ENCODE data around the gene IL36B.

The IL36B gene

DNA sequence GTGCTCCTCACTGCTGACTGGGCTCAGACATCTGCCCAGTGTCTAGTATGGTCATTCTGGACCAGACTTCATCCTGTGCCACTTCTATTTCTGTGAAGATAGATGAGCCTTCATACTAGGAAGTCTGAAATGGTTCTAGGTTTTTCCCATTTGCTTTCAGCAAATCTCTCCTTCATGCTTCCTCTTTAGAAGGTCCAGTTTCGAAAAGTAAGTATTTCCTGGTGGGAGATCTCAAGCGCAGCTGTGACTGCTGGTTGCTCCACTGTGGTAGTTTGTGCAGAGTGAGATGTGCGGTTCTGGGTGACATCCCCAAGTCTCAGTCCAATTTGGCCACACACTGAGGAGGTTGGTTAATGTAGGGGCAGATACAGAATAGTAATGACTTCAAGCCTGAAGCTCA lies 14.4 kb downstream of the IL36B start:
- Histone ChIP-seq H3K9me3 (ENCODE audit: control insufficient read depth in 5 of 5, low read length in 5 of 5) (peaks cover 0 to 4% (median 0%) of the 10 kb centered on the region in 5 donors), H3K36me3 (ENCODE audit: control insufficient read depth in 5 of 5, insufficient read depth in 5 of 5, low read length in 5 of 5) (no peaks in the 10 kb centered on the region), H3K9ac (ENCODE audit: low read length in 5 of 5) (no peak overlapping the region), H3K27ac (ENCODE audit: low read depth, low read length) (no peak overlapping the region), H3K27me3 (ENCODE audit: control insufficient read depth in 5 of 5, insufficient read depth in 4 of 5, low read length in 5 of 5) (peaks cover 0 to 4% (median 2%) of the 10 kb centered on the region in 5 donors), H3K4me3 (ENCODE audit: low read depth in 1 of 5, low read length in 5 of 5) (no peak overlapping the region), H3K4me1 (ENCODE audit: control insufficient read depth in 5 of 5, insufficient read depth in 5 of 5, low read length in 5 of 5) (no peaks in the 10 kb centered on the region)

DNA sequence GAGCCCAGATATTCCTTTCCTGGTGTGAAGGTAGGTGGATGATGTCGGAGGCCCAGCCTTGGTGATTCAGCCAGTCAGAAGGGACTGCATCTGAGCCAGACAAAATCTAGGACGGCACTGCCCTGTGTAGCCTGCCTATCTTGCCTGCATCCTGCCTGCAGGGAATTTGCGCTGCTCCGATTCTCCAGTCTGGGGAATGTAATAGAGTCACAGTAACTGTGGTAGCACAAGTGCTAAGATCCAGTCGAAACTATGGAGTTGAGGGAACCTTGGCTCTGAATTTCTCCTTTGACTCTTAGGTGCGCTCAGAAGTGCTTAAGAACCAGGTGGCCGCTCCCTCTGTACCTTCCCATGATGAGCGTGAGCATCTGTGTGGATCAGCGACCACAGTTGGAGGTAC lies 15.9 kb downstream of the IL36B start:
- H3K27ac ChIP-seq (ENCODE audit: low read depth, low read length): no peak overlapping the region
- H3K4me1 ChIP-seq (ENCODE audit: control insufficient read depth in 5 of 5, insufficient read depth in 5 of 5, low read length in 5 of 5): no peaks in the 10 kb centered on the region
- H3K36me3 ChIP-seq (ENCODE audit: control insufficient read depth in 5 of 5, insufficient read depth in 5 of 5, low read length in 5 of 5): no peaks in the 10 kb centered on the region
- peaks cover 0 to 4% (median 2%) of the 10 kb centered on the region in 5 donors for H3K27me3 ChIP-seq (ENCODE audit: control insufficient read depth in 5 of 5, insufficient read depth in 4 of 5, low read length in 5 of 5)
- no peak overlapping the region for H3K9ac ChIP-seq (ENCODE audit: low read length in 5 of 5)
- H3K4me3 ChIP-seq (ENCODE audit: low read depth in 1 of 5, low read length in 5 of 5): no peak overlapping the region
- H3K9me3 ChIP-seq (ENCODE audit: control insufficient read depth in 5 of 5, low read length in 5 of 5): no peaks in the 10 kb centered on the region

DNA sequence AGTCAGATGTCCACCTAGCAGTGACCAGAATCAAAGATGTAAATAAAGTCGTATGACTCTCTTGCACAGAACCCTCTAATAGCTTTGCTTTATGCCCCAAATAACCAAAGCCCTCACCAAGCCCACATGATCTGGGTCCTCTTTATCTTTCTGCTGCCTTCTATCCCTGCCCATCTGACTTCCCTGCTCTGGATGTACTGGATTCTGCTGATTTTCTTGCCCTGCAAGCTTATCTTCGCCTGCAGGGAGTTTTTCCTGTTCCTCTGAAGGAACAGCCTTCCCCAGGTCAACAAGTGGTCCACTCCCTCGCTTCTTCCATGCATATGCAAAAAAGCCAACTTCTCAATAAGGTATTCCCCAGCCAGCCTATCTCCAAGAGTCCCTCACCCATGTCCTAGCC lies 18.7 kb downstream of the IL36B start:
- peaks cover 0 to 4% (median 2%) of the 10 kb centered on the region in 5 donors for H3K27me3 ChIP-seq (ENCODE audit: control insufficient read depth in 5 of 5, insufficient read depth in 4 of 5, low read length in 5 of 5)
- H3K4me3 ChIP-seq (ENCODE audit: low read depth in 1 of 5, low read length in 5 of 5): no peak overlapping the region
- no peaks in the 10 kb centered on the region for H3K4me1 ChIP-seq (ENCODE audit: control insufficient read depth in 5 of 5, insufficient read depth in 5 of 5, low read length in 5 of 5)
- H3K36me3 ChIP-seq (ENCODE audit: control insufficient read depth in 5 of 5, insufficient read depth in 5 of 5, low read length in 5 of 5): no peaks in the 10 kb centered on the region
- no peak overlapping the region for H3K9ac ChIP-seq (ENCODE audit: low read length in 5 of 5)
- no peak overlapping the region for H3K27ac ChIP-seq (ENCODE audit: low read depth, low read length)
- no peaks in the 10 kb centered on the region for H3K9me3 ChIP-seq (ENCODE audit: control insufficient read depth in 5 of 5, low read length in 5 of 5)

DNA sequence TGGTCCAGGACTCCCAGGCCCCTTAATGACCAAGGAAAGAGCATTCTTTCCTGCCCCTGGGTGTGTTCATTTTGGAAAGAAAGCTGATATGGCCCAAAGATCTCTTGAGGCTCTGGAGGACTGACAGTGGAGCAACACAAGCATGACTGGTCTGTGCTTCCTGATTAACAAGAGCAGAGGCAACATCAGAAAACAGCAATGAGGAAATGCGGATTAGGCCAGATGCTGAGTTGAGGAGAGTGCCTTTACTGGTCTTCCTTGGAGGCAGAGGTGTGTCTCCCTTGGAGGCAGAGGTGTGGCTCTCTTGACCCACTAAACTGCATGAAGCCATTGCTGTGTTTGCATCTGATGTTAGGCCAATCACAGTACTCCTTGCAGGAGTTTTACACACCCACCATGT lies 19.9 kb downstream of the IL36B start:
- H3K9ac ChIP-seq (ENCODE audit: low read length in 5 of 5): no peak overlapping the region
- H3K27ac ChIP-seq (ENCODE audit: low read depth, low read length): no peak overlapping the region
- H3K4me1 ChIP-seq (ENCODE audit: control insufficient read depth in 5 of 5, insufficient read depth in 5 of 5, low read length in 5 of 5): no peaks in the 10 kb centered on the region
- H3K4me3 ChIP-seq (ENCODE audit: low read depth in 1 of 5, low read length in 5 of 5): no peak overlapping the region
- peaks cover 0 to 4% (median 2%) of the 10 kb centered on the region in 5 donors for H3K27me3 ChIP-seq (ENCODE audit: control insufficient read depth in 5 of 5, insufficient read depth in 4 of 5, low read length in 5 of 5)
- H3K36me3 ChIP-seq (ENCODE audit: control insufficient read depth in 5 of 5, insufficient read depth in 5 of 5, low read length in 5 of 5): no peaks in the 10 kb centered on the region
- no peaks in the 10 kb centered on the region for H3K9me3 ChIP-seq (ENCODE audit: control insufficient read depth in 5 of 5, low read length in 5 of 5)

DNA sequence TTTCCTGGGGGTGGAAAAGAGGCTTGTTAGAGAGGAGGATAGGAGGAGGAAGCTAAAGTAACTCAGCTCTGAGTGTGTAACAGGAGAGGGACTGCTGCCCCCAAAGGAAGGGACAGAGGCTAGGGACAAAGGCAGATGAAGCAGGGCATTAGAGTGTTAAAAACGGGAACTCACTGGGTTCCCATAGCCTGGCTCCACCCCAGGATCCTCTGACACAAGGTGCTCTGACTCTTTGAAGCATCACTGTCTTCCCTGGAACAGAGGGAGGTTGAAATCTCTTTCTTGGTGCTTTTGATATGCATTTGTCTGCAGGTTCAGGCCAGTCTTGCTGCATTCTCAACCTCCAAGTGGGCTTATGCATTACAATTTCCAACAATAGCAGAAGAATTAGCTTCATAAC lies 24.6 kb downstream of the IL36B start:
- Histone ChIP-seq H3K4me1 (ENCODE audit: control insufficient read depth in 5 of 5, insufficient read depth in 5 of 5, low read length in 5 of 5) (no peaks in the 10 kb centered on the region), H3K4me3 (ENCODE audit: low read depth in 1 of 5, low read length in 5 of 5) (no peak overlapping the region), H3K9ac (ENCODE audit: low read length in 5 of 5) (no peak overlapping the region), H3K27me3 (ENCODE audit: control insufficient read depth in 5 of 5, insufficient read depth in 4 of 5, low read length in 5 of 5) (peaks cover 0 to 4% (median 0%) of the 10 kb centered on the region in 5 donors), H3K27ac (ENCODE audit: low read depth, low read length) (no peak overlapping the region), H3K9me3 (ENCODE audit: control insufficient read depth in 5 of 5, low read length in 5 of 5) (no peaks in the 10 kb centered on the region), H3K36me3 (ENCODE audit: control insufficient read depth in 5 of 5, insufficient read depth in 5 of 5, low read length in 5 of 5) (no peaks in the 10 kb centered on the region)

DNA sequence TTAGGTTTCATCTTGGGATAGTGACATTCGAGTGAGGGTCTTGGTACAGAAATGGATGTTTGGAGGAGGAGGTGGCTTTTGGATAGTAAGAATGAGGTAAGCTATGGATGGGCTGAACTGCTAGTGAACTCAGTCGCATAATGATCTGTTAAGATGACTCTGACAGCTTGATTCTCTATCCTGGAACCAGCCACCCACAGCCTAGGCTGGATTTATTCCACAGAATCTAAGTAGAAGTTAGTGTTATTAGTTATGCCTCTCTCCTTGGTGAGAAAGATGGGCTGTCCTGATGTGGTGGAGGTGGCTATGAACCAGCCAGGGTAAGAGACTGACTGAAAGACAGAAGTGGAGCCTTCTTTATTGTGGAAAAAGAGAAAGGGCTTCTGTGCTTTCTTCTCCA lies 25.0 kb downstream of the IL36B start:
- Histone ChIP-seq H3K4me3 (ENCODE audit: low read depth in 1 of 5, low read length in 5 of 5) (no peak overlapping the region), H3K27ac (ENCODE audit: low read depth, low read length) (no peak overlapping the region), H3K27me3 (ENCODE audit: control insufficient read depth in 5 of 5, insufficient read depth in 4 of 5, low read length in 5 of 5) (peaks cover 0 to 4% (median 0%) of the 10 kb centered on the region in 5 donors), H3K9ac (ENCODE audit: low read length in 5 of 5) (no peak overlapping the region), H3K4me1 (ENCODE audit: control insufficient read depth in 5 of 5, insufficient read depth in 5 of 5, low read length in 5 of 5) (no peaks in the 10 kb centered on the region), H3K9me3 (ENCODE audit: control insufficient read depth in 5 of 5, low read length in 5 of 5) (no peaks in the 10 kb centered on the region), H3K36me3 (ENCODE audit: control insufficient read depth in 5 of 5, insufficient read depth in 5 of 5, low read length in 5 of 5) (no peaks in the 10 kb centered on the region)

DNA sequence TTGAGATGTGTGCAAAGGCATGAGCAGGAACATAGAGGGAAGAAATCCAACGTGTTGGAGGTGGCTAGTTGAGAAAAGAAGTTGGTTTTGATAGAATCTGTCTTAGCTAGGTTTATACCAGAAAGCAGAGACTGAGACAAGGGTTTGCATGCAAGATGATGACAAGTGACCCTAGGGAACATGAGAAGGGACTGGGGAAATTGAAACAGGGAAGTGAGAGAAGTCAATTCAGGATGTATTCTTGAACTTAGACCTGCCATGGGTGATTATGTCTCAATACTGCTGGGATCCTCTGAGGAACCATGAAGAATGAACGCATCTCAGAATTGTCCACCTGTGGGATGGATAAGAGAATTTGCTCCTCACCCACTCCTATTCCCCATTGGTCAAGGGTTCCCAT lies 26.9 kb downstream of the IL36B start:
- Histone ChIP-seq H3K4me1 (ENCODE audit: control insufficient read depth in 5 of 5, insufficient read depth in 5 of 5, low read length in 5 of 5) (no peaks in the 10 kb centered on the region), H3K27me3 (ENCODE audit: control insufficient read depth in 5 of 5, insufficient read depth in 4 of 5, low read length in 5 of 5) (peaks cover 0 to 4% (median 0%) of the 10 kb centered on the region in 5 donors), H3K9me3 (ENCODE audit: control insufficient read depth in 5 of 5, low read length in 5 of 5) (no peaks in the 10 kb centered on the region), H3K27ac (ENCODE audit: low read depth, low read length) (no peak overlapping the region), H3K4me3 (ENCODE audit: low read depth in 1 of 5, low read length in 5 of 5) (no peak overlapping the region), H3K36me3 (ENCODE audit: control insufficient read depth in 5 of 5, insufficient read depth in 5 of 5, low read length in 5 of 5) (no peaks in the 10 kb centered on the region), H3K9ac (ENCODE audit: low read length in 5 of 5) (no peak overlapping the region)

DNA sequence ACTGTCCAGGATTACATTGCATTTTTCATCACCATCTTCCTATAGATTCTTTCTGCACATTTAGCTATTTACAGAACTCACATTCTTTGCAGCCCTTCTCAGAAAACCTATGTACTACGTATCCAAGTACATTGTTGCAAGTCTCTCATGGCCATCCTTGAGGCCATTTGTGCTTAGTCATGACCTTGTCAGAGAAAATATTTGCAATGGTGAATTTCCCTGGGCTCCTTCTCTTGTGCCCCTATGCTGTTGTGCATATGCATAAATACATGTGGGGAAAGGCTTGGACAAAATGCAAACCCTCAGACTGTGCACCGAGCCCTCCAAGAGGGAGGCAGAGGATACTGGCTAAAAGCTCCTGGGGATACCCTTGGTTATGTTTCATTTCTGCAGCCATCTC lies 27.9 kb downstream of the IL36B start:
- peaks cover 0 to 4% (median 0%) of the 10 kb centered on the region in 5 donors for H3K27me3 ChIP-seq (ENCODE audit: control insufficient read depth in 5 of 5, insufficient read depth in 4 of 5, low read length in 5 of 5)

DNA sequence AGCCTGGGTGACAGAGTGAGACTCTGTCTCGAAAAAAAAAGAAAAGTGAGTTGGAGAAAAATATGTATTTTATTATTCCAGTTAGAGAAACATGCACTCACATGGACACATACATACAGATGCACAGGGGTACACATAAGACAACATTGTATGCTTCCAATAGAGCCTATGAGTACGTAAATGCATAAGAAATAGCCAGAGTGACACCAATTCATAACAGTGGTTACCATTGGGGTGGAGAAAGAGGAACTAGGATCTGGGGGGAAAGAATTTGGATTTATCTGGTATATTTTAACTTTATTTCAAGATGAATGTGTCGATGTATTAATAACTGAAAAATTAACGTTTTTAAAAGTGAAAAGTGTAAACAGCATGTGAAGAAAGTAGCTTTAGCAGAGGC lies 31.4 kb downstream of the IL36B start:
- no peaks in the 10 kb centered on the region for H3K36me3 ChIP-seq (ENCODE audit: control insufficient read depth in 5 of 5, insufficient read depth in 5 of 5, low read length in 5 of 5)
- H3K4me3 ChIP-seq (ENCODE audit: low read depth in 1 of 5, low read length in 5 of 5): no peak overlapping the region
- no peak overlapping the region for H3K27ac ChIP-seq (ENCODE audit: low read depth, low read length)
- no peaks in the 10 kb centered on the region for H3K9me3 ChIP-seq (ENCODE audit: control insufficient read depth in 5 of 5, low read length in 5 of 5)
- H3K4me1 ChIP-seq (ENCODE audit: control insufficient read depth in 5 of 5, insufficient read depth in 5 of 5, low read length in 5 of 5): no peaks in the 10 kb centered on the region
- H3K27me3 ChIP-seq (ENCODE audit: control insufficient read depth in 5 of 5, insufficient read depth in 4 of 5, low read length in 5 of 5): peaks cover 0 to 4% (median 0%) of the 10 kb centered on the region in 5 donors
- H3K9ac ChIP-seq (ENCODE audit: low read length in 5 of 5): no peak overlapping the region

More for the DNA sequence above, 27.9 kb downstream of the IL36B start:
- Histone ChIP-seq H3K4me1 (ENCODE audit: control insufficient read depth in 5 of 5, insufficient read depth in 5 of 5, low read length in 5 of 5) (no peaks in the 10 kb centered on the region), H3K9me3 (ENCODE audit: control insufficient read depth in 5 of 5, low read length in 5 of 5) (no peaks in the 10 kb centered on the region), H3K36me3 (ENCODE audit: control insufficient read depth in 5 of 5, insufficient read depth in 5 of 5, low read length in 5 of 5) (no peaks in the 10 kb centered on the region), H3K27ac (ENCODE audit: low read depth, low read length) (no peak overlapping the region), H3K4me3 (ENCODE audit: low read depth in 1 of 5, low read length in 5 of 5) (no peak overlapping the region), H3K9ac (ENCODE audit: low read length in 5 of 5) (no peak overlapping the region)

DNA sequence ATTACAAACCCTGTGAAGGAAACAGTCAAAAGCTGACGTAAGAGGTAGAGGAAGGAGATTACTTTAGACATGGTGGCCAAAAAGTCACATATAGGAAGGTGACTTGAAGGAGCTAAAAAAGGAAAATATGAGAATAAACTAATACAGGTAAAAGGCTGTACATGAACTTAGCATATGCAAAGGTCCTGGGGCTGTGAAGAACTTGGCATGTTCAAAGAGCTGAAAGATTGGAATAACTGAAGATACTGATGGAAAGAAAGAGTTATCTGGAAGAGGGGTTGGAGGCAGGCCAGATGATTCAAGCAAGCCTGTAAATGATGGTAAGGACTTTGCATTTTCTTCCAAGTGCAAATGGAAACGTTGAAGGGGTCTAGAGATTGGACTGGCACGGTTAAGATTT lies 34.2 kb downstream of the IL36B start:
- Histone ChIP-seq H3K4me3 (ENCODE audit: low read depth in 1 of 5, low read length in 5 of 5) (no peak overlapping the region), H3K27me3 (ENCODE audit: control insufficient read depth in 5 of 5, insufficient read depth in 4 of 5, low read length in 5 of 5) (peaks cover 0 to 4% (median 0%) of the 10 kb centered on the region in 5 donors), H3K9ac (ENCODE audit: low read length in 5 of 5) (no peak overlapping the region), H3K27ac (ENCODE audit: low read depth, low read length) (no peak overlapping the region), H3K9me3 (ENCODE audit: control insufficient read depth in 5 of 5, low read length in 5 of 5) (no peaks in the 10 kb centered on the region), H3K4me1 (ENCODE audit: control insufficient read depth in 5 of 5, insufficient read depth in 5 of 5, low read length in 5 of 5) (no peaks in the 10 kb centered on the region), H3K36me3 (ENCODE audit: control insufficient read depth in 5 of 5, insufficient read depth in 5 of 5, low read length in 5 of 5) (no peaks in the 10 kb centered on the region)

DNA sequence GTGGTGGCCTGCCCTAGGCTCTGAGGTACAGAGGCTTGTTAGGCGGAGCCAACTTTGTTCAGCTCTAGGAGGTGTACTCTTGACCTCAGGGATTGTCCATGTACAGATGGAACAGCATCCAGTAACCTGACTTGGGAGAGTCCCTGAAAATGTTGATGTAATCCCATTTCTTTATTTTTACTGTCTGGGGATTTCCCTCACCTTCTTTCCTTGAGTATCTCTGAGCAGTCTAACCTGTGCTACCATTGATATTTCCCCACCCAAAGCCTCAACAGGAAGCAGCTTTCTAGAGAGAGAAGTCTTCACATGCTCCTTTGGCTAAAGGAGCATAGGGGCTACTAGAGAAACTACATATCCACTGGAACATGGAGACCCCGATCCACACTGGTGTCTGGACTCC lies 37.0 kb downstream of the IL36B start:
- Histone ChIP-seq H3K27ac (ENCODE audit: low read depth, low read length) (no peak overlapping the region), H3K4me1 (ENCODE audit: control insufficient read depth in 5 of 5, insufficient read depth in 5 of 5, low read length in 5 of 5) (no peaks in the 10 kb centered on the region), H3K4me3 (ENCODE audit: low read depth in 1 of 5, low read length in 5 of 5) (no peak overlapping the region), H3K9ac (ENCODE audit: low read length in 5 of 5) (no peak overlapping the region), H3K36me3 (ENCODE audit: control insufficient read depth in 5 of 5, insufficient read depth in 5 of 5, low read length in 5 of 5) (no peaks in the 10 kb centered on the region), H3K9me3 (ENCODE audit: control insufficient read depth in 5 of 5, low read length in 5 of 5) (no peaks in the 10 kb centered on the region), H3K27me3 (ENCODE audit: control insufficient read depth in 5 of 5, insufficient read depth in 4 of 5, low read length in 5 of 5) (peaks cover 0 to 4% (median 0%) of the 10 kb centered on the region in 5 donors)

Measured in subcutaneous abdominal adipose tissue (tissue), 5 donors.